ENCODE results near the gene NDUFA9. TPM values are rescaled to one million over a fixed set of nuclear protein-coding genes. Genes with fewer than 3 reads are reported as not detected.

Gene NDUFA9
- total and polyA plus RNA-seq, 9 of the 15 experiments (the other 6 are each of a cell fraction or from before 2014, with no cell fraction given), result 54.8 to 331 (median 108) TPM

DNA sequence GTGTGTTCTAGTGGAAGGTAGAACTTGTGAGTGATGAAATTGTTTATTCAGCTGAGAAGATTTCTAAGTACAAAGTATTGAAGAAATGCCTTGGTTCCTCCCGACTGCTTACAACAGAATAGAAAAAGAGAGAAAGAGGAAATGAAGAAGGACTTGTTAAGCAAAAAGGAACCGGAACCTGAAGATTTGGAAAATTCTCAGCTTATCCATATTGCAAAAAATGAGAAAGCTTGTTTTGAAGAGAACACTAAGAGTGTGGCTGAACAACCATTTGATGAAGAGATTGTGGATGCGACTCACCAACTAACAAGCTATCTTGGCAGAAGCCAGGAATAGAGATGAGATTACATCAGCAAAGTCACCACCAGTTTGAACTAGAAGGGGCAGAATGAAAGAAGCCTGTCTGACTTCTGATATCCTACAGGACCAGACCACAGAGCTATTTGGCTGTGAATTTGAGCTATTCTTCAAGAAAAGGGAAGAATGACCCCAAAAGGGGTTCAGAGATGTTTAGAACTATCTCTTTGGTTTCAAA, 15.1 kb downstream of the NDUFA9 start (continued):
- no peak for TF ChIP-seq ZNF561 (CRISPR knock-in tag; conservative IDR thresholded peaks at IDR 0.05)
- no peak for TF ChIP-seq BCOR (IDR thresholded peaks at IDR 0.05)
- no peak for TF ChIP-seq ZBTB43 (CRISPR knock-in tag; IDR thresholded peaks at IDR 0.05)

DNA sequence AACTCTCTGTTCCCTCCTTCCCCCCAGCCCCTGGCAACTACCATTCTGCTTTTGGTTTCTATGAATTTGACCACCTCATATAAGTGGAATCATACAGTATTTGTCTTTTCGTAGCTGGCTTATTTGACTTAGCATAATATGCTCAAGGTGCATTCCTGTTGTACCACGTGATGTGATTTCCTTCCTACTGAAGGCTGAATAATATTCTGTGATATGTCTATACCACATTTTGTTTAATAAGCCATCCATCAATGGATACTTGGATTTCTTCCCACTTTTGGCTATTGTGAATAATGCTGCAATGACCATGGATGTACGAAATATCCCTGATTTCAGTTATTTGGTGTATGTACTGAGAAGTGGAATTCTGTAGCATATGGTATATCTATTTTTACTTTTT, 16.3 kb downstream of the NDUFA9 start:
- no peak overlapping the region for H3K9ac ChIP-seq (ENCODE audit: insufficient read depth in 1 of 2, low read depth in 2 of 2, low read length in 2 of 2)
- no peak for DNase-seq (ENCODE audit: extremely low read depth in 1 of 4, low spot score in 3 of 4)
- no peak overlapping the region for H3K27ac ChIP-seq (ENCODE audit: extremely low read depth, low read depth, low read length)
- H3K79me2 ChIP-seq (ENCODE audit: control insufficient read depth, insufficient read depth, low read length), result no peaks in the 10 kb centered on the region
- FAIRE-seq, result no peak
- POLR2A ChIA-PET, result interaction anchor here (0.5 kb wide), 1 partner anchor 306 kb away, joined by 3 read pairs; no protein-coding TSS in a partner anchor
- in situ Hi-C loops (cut with MboI), result no loop called here
- no TSS peak for BruUV-seq (replicated peaks)
- H3K9me1 ChIP-seq (ENCODE audit: control insufficient read depth, insufficient read depth, low read length), result no peaks in the 10 kb centered on the region
- no peak overlapping the region for H3K4me3 ChIP-seq
- intact Hi-C loops (cut with micrococcal nuclease), result no loop called here
- CTCF ChIA-PET (ENCODE audit: low intra/inter-chr PET ratio), result no interaction called here
- WGBS (ENCODE audit: insufficient coverage, low coverage, missing lambda C conversion rate), result 94% methylated on average over 3 of the region's 3 CpGs
- H3K4me1 ChIP-seq (replicated peaks in 1 of 2; ENCODE audit: control insufficient read depth in 2 of 2, insufficient read depth in 2 of 2, low read length in 2 of 2), result no peaks in the 10 kb centered on the region
- H3K9me3 ChIP-seq (replicated peaks; ENCODE audit: control insufficient read depth, insufficient read depth, low read depth, low read length), result no peaks in the 10 kb centered on the region
- H3K36me3 ChIP-seq (ENCODE audit: control insufficient read depth, insufficient read depth, low read length), result peaks cover 93% of the 10 kb centered on the region; the same call in 2 of the 3 replicates
- no peaks in the 10 kb centered on the region for H3K27me3 ChIP-seq (ENCODE audit: control insufficient read depth in 2 of 2, insufficient read depth in 2 of 2, low read length in 2 of 2)
- H2AFZ ChIP-seq (ENCODE audit: low read depth, low read length), result no peak overlapping the region
- no peak for ATAC-seq
- no peaks in the 10 kb centered on the region for H4K20me1 ChIP-seq (replicated peaks; ENCODE audit: control insufficient read depth, insufficient read depth, low read length)
- H3K4me2 ChIP-seq (ENCODE audit: insufficient read depth, low read length), result no peak overlapping the region
- TF ChIP-seq PHF8 (IDR thresholded peaks at IDR 0.05; ENCODE audit: borderline replicate concordance, low read length) (no peak), THAP7 (CRISPR knock-in tag; IDR thresholded peaks at IDR 0.05) (no peak), CHD7 (IDR thresholded peaks at IDR 0.05; ENCODE audit: low read depth, low read length) (no peak), CBX8 (IDR thresholded peaks at IDR 0.05; ENCODE audit: borderline replicate concordance, extremely low read depth, low read depth, low read length, poor library complexity, severe bottlenecking) (no peak)
